HCT116 (cell line): ENCODE results near the gene AAR2.

Source experiments
- POLR2AphosphoS5 ChIP-seq: IDR thresholded peaks from 2 replicates; pipeline ENCODE4 v1.6.1; 2011; ENCODE audit warnings: mild to moderate bottlenecking, low read depth, low read length, moderate library complexity
- ZNF274 ChIP-seq: fragments of 200-500 bp; sonication (Bioruptor generic); IDR thresholded peaks from 2 replicates; pipeline ENCODE4 v1.6.1; 2014; ENCODE audit warnings: mild to moderate bottlenecking, low read depth, low read length, inconsistent platforms
- TF ChIP-seq, protein P1 (sequence below): IDR thresholded peaks from 2 replicates; pipeline ENCODE4 v1.6.1; 2012
- TF ChIP-seq, protein P2 (sequence below), 3 experiments: fragments of 200-600 bp in 1 of 3; sonication (generic) in 1 of 3; IDR thresholded peaks in 2 of 3; conservative IDR thresholded peaks in 1 of 3; 2 replicates each; pipeline ENCODE4 v1.5.1; 2012 to 2017; ENCODE audit warnings: low read depth in 2 of 3, low read length in 2 of 3, antibody characterized with exemption in 1 of 3, borderline replicate concordance in 1 of 3, control low read depth in 1 of 3, mild to moderate bottlenecking in 1 of 3, mixed read lengths in 1 of 3, mixed run types in 1 of 3, moderate library complexity in 1 of 3; ENCODE audit not compliant: insufficient read depth in 1 of 3

DNA sequence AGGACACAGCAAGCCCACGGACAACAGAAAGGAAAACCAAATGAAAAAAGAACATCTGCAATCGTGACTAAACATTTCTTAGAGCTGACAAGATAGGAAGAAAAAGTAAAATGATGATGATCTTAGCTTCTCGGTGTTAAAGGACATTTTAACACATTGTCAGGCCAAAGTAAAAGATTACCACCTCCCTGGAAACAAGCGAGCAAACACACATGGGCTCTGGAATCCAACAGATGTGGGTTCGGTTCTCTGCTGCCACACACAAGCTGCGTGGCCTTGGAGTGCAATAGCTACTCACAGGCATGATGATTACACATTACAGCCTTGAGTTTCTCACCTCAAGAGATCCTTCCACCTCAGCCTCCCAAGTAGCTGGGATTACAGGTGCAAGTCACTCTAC lies 7.5 kb upstream of the AAR2 start:
- TF ChIP-seq, protein P1, sequence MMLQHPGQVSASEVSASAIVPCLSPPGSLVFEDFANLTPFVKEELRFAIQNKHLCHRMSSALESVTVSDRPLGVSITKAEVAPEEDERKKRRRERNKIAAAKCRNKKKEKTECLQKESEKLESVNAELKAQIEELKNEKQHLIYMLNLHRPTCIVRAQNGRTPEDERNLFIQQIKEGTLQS = no peak
- TF ChIP-seq POLR2AphosphoS5 (no peak), ZNF274 (no peak)
- TF ChIP-seq, protein P2, sequence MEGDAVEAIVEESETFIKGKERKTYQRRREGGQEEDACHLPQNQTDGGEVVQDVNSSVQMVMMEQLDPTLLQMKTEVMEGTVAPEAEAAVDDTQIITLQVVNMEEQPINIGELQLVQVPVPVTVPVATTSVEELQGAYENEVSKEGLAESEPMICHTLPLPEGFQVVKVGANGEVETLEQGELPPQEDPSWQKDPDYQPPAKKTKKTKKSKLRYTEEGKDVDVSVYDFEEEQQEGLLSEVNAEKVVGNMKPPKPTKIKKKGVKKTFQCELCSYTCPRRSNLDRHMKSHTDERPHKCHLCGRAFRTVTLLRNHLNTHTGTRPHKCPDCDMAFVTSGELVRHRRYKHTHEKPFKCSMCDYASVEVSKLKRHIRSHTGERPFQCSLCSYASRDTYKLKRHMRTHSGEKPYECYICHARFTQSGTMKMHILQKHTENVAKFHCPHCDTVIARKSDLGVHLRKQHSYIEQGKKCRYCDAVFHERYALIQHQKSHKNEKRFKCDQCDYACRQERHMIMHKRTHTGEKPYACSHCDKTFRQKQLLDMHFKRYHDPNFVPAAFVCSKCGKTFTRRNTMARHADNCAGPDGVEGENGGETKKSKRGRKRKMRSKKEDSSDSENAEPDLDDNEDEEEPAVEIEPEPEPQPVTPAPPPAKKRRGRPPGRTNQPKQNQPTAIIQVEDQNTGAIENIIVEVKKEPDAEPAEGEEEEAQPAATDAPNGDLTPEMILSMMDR (IDR thresholded peaks at IDR 0.05 in 2 of 3, conservative IDR thresholded peaks at IDR 0.05 in 1 of 3; ENCODE audit: borderline replicate concordance in 1 of 3, insufficient read depth in 1 of 3, low read depth in 2 of 3, low read length in 2 of 3) = no peak
